Measurements from ENCODE around the gene KREMEN2.

GRCh38 chr16:2962334-2963073 lies 1.6 kb upstream of the KREMEN2 start:
- no peak for TF ChIP-seq ARID4B (CRISPR knock-in tag; IDR thresholded peaks at IDR 0.05; ENCODE audit: borderline replicate concordance)
- TF ChIP-seq SMAD3 (CRISPR knock-in tag; IDR thresholded peaks at IDR 0.05; ENCODE audit: borderline replicate concordance): no peak
